NCI-H748 (cell line): ENCODE measurements around the gene FLNA.
A peak's percentile ranks its signal among the peaks of the same experiment; 100 is the strongest.
"Not testable (repeated sequence)": the region's sequence is repeated elsewhere in the genome, so short reads cannot be mapped to it uniquely, and the experiment has no call there.

Experiments
- DNase-seq: peaks from one replicate; lab custom pipeline; 2025; ENCODE audit not compliant: unreplicated experiment; lab: John Stamatoyannopoulos, UW

FLNA gene, protein sequence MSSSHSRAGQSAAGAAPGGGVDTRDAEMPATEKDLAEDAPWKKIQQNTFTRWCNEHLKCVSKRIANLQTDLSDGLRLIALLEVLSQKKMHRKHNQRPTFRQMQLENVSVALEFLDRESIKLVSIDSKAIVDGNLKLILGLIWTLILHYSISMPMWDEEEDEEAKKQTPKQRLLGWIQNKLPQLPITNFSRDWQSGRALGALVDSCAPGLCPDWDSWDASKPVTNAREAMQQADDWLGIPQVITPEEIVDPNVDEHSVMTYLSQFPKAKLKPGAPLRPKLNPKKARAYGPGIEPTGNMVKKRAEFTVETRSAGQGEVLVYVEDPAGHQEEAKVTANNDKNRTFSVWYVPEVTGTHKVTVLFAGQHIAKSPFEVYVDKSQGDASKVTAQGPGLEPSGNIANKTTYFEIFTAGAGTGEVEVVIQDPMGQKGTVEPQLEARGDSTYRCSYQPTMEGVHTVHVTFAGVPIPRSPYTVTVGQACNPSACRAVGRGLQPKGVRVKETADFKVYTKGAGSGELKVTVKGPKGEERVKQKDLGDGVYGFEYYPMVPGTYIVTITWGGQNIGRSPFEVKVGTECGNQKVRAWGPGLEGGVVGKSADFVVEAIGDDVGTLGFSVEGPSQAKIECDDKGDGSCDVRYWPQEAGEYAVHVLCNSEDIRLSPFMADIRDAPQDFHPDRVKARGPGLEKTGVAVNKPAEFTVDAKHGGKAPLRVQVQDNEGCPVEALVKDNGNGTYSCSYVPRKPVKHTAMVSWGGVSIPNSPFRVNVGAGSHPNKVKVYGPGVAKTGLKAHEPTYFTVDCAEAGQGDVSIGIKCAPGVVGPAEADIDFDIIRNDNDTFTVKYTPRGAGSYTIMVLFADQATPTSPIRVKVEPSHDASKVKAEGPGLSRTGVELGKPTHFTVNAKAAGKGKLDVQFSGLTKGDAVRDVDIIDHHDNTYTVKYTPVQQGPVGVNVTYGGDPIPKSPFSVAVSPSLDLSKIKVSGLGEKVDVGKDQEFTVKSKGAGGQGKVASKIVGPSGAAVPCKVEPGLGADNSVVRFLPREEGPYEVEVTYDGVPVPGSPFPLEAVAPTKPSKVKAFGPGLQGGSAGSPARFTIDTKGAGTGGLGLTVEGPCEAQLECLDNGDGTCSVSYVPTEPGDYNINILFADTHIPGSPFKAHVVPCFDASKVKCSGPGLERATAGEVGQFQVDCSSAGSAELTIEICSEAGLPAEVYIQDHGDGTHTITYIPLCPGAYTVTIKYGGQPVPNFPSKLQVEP (N-terminal part only)

DNA sequence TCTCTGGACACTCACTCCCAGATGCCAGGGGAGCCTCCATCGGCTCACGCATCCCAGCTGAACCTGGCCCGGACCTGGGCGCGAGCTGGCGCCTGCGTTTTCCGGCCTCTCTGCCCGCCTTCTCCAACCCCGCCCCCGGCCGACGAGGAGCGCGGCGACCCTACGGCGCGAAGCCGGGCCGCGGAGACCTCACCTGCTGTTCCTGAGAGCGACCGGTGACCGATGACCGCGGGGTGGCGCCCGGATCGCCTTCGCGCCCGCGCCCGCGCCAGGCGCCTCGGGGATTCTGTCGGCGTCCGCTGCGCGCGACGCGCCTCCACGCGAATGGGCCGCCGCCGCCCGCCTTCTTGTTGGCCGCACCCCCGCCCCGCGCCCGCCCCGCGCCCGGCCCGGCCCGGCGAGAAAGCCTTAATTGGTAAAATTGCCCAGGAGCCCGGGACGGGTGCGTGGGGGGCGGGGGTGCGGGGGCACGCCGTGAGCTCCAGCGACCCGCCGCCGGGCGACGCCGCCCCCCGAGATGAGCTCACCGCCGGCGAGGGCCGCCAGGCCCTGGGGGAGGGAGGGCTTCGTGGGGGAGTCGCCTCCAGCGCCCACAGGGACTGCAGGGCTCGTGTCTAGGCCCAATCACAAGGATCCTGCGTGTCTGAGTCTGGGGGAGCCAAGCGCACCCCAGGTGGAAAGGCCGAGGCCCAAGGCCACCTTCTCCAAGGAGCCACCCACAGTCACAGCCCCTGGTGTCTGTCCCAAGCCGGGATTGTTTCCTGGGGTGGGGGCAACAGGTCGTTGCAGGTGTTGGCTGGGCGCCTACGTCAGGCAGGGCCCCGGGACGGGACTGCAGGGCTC, at the start of gene FLNA:
TSS of gene FLNA (minus strand) at position 322 of the 843 bp plus-strand sequence. CDS start 3,389 bp downstream, outside the sequence.
- peak; percentile 54 for DNase-seq

DNA sequence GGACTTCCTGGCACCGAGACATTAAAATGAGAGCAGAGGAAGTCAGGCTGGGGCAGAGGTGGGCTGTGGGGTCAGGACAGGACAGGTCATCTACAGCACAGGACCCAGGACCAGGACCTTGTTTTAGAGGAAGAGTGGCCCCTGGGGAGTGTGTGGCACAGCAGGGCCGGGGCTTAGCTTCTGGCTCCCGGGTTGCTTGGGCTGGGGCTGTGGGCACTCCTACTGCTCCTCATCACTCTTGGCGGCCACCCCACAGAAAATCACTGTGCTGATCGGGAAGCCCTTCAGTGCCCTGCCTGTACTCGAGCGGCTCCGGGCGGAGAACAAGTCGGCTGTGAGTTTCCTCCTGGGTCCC, 45.9 kb upstream of the FLNA start:
- no peak for DNase-seq

DNA sequence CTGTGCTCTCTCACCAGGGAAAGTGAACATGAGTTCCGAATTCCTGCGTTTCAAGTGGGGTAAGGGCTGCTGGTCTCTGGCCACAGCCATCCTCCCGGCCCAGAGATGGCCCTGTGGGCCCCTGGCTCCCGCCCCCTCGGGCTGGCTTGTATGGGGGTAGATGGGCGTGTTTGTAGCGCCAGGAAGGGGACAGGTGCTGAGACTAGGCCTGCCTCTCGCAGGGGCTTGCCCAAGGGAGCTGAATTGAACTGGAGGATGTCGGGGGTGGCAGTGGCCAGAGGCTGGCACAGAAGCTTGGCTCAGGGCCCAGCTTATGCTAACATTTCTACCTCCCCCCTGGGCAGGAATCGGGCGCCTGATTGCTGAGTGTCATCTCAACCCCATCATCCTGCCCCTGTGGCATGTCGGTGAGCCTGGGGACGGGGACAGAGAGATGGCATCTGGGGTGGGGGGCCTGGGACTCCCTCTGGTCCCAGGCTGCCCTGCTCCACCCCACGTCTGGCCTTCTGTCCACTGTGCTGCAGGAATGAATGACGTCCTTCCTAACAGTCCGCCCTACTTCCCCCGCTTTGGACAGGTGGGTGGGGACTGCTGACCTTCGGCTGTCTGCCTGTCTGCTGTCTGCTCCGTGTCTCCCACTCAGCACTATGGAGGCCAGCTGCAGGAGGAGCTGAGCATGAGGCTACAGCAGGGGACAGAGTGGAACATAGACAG, 45.4 kb upstream of the FLNA start:
- DNase-seq, result no peak

DNA sequence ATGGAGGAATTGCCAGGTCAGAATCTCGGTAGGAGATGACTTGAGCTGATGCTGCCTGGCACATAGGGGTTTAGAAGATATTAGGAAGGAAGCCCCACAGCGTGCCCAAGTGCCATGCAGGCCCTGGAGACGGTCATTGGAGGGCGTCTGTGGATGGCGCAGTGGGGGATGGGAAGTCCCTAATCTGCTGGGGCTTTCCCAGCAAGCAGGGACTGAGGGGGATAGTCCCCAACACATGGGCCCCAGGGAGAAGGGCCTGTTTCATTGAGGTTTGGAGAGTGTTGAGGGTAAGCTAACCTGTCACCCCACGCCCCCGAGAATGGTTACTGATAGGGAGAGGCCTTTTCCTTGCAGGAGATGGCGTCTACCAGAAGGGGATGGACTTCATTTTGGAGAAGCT, 44.8 kb upstream of the FLNA start:
- no peak for DNase-seq

DNA sequence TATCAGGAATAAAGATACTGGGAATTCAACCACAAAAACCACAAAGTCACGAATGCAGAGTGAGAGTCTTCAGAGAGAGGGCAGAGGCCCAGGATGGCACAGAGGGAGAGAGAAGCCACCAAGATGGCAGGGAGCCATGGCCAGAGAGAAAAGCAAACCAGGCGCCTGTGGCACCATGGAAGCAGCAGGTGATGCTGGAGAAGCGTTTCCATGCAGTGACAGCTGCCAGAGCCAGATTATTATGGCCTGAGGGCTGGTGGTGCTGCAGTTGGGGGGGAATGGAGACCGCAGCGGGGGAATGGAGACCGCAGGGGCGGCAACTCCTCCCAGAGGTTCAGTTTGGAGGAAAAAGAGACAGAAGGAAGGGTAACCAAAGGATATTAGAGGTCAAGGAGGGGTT, 42.7 kb upstream of the FLNA start:
- DNase-seq, result peak; percentile 10

DNA sequence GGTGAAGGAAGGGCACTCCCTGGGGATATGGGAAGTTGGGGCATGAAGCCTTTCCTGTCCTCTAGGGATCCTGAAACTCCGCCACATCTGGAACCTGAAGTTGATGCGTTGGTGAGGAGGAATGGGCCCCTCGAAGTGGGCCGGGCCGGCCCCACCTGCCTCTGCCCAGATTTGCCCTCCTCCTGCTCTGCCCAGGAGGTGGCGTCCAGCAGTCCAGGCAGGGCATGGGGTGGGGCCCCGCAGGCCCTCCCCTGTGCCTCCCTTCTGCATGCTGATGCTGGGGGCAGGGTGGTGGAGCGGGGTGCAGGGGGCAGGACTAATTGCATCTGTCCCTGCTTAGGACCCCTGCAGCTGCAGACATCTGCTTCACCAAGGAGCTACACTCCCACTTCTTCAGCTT, 38.7 kb upstream of the FLNA start:
- no peak for DNase-seq

DNA sequence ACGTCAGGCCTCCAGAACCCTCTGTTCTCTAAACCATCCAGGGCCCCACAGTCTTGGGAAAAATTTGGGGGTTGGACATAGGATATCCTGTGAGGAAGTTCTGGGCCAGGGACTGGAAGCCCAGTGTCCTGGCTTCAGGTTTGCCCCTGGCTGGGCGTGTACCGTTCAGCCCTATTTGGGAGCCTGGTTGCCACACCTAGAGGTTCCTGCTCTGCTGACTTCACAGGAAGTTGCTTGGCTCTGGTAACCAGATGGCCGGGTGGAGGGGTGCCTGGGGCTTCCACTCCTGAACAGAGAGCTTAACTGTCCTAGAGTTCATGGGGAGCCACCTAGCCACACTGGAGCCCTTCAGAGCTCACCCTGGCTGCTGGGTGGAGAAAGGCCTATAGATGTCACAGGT, 38.0 kb upstream of the FLNA start:
- DNase-seq, result no peak

DNA sequence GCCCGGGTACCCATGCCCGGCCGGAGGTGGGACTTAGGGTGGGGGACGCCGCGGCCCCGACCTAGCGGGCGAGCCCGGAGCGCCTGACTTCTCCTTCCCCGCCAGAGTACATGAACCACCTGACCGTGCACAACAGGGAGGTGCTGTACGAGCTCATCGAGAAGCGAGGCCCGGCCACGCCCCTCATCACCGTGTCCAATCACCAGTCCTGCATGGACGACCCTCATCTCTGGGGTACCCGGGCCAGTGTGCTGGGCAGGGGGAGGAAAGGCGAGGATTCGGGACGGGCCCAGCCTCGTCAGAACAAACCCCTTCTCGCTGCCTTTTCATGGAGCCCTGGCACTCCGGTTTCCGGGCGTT, 37.5 kb upstream of the FLNA start:
- peak; percentile 84 for DNase-seq

DNA sequence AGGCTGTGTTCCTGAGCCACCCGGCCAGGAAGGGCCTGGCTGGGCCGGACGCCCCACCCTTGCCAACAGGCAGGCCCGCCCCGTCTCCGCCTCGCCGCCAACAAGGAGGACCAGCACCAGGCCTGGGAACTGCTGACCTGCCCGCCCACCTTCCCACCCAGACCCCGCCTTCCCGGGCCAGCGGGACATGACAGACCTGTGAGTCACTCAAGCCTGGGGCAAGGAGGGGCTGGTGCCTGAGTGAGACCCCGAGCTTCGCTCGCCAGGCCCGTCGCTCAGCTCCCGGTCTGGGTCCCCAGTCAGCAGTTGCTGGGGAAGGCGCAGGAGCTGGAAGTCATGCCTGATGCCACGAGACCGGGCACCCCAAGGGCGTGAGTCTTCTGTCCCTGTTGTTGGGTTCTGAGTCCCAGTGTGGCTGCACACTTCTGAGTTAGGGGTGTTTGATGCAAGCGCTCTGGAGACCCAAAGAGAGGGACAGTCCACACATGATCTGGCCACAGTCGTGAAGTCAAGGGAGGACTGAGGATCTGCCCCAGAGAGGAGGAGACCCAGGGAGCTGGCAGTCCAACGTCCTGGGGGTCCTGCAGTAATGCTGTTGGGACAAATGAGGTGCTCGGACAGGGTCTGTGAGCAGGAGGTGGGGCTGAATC, 34.9 kb upstream of the FLNA start, which contains the start of gene DNASE1L1:
TSS of gene DNASE1L1 (minus strand) at position 33 of the 650 bp plus-strand sequence. CDS start 3,686 bp downstream, outside the sequence.
- no peak for DNase-seq

DNA sequence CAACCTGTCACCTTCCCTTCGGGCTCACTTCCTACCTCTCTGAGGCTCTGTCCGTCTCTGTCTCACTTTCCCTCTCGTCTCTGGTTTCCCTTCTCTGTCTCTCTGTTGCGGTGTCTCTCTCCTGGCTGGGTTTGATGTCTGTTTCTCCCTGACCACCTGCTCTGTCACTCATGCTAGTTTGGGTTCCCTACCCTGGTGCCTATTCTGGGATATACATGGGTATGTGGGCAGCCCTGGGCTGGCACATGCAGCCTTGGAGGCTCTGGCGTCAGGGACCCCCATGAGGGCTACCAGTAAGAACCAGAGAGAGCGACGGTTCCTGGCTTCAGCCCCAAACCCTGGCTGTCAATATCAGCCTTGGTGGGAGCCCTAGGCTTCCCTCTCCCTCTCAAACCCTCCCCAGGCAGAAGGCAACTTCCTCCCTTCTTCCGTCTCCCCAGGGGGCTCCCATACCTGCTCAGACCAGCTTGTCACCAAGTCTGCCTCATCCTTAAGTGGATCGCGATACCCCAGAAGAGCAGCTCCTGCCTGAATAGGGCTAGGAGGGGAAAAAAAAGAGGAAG, 34.3 kb upstream of the FLNA start:
- DNase-seq, result no peak

DNA sequence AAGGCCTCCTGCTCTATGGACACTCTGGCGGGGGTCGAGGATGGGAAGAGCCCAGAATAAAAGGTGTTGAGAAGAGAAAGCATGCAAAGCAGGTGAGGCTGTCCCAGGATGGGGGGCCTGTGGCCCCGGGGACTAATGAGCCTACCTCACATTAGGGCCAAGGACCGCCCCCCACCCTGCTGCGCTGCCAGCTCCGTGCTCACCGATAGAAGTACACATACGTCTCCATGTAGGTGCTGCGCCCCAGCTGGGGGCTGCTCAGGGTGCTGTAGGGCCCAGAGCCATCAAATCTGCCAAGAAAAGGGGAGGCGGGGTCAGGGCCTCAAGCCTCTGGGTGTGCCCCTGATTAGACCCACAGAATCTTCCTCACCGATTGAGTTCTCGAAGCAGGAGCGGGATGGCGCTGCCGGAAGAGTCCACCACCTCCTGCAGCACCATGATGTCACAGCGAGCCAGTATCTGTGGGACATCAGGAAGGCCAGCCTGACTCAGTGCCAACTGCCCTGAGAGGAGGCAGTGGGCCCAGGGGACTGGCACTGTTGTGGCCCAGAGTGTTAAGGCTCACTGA, 30.3 kb upstream of the FLNA start:
- no peak for DNase-seq

DNA sequence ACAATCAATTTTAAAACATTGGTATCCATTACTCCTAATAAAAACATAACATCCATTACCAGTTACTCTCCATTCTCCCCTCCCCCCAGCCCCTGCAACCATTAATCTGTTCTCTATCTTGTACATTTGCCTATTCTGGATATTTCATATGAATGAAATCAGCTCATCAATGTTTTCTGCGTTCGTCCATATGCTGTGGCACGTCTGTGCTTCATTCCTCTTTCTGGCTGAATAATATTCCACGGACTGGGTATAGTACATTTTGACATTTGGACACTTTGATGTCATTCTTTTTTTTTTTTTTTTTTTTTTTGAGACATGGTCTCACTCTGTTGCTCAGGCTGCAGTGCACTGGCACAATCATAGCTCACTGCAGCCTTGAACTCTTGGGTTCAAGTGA, 29.4 kb upstream of the FLNA start:
- DNase-seq, result no peak

DNA sequence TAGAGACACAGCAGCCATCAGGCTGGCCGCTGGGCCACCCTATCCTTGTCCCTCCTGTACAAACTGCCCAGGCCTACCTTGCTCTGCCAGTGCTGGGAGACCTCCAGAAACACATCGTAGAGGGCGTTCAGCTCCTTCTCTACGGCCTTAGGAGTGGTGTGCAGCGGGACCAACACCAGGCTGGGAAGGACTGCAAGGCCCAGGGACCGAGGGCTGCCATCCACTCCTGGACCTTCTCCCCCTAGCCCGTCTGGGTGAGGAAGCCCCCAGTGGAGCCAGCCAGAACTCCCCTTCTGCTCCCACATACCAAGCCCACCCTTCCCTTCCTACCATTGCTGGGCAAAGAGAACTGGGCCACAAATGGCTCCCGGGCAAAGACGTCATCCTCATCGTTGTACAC, 28.8 kb upstream of the FLNA start:
- no peak for DNase-seq

DNA sequence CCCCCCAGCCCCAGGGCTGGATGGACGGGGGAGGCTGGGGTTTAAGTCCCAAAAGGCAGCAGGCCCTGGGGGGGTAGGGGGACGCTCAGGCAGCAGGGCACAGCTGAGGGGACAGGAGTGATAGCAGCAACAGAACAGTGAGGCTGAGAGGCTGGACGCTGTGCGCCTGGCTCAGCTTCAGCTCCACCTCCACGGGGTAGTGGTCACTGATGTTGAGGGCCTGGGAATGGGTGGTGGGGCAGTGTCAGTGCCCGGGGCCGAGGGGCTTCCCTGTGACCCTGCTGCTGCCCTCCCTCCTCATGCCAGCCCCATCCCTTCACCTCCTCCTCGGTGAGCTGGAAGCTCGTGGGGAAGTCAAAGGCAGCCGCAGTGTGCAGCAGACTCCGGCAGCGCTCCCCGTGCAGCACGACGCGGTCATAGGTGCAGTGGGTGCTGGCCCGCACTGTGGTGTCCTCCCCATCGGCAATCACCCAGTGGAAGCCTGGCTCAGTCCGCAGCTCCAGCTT, 28.2 kb upstream of the FLNA start:
- DNase-seq, result no peak

DNA sequence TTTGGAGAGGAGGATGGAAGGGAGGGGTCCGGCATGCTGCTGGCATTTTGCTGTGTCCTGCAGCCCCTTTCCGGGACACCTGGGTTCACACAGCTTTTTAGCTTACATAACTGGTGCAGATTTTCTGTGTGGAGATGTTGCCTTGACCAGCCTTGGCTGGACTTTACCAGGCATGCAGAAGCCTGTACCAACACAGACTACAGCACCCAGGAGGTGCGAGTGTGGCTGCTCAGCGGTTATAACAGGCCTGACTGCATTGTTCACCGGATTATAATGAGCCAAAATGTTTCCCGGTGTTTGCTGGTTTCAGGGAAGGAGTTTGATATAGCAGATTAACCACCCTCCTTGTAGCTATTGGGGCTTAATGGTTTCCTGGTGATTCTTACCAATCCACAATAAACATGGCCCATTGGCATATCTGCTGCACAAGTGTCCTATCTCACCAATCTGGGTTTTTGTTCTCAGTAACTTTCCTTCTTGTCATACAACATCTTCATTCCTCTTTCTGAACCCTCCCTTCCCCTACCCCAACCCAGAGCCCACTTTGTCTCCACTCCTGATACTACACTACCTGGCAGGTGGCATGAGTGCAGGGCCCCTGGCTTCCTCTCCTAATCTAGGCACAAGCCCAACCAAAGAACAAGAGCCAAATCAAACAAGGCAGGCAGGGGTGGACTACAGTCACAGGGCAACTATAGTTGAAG, 27.6 kb upstream of the FLNA start:
- DNase-seq, result no peak

DNA sequence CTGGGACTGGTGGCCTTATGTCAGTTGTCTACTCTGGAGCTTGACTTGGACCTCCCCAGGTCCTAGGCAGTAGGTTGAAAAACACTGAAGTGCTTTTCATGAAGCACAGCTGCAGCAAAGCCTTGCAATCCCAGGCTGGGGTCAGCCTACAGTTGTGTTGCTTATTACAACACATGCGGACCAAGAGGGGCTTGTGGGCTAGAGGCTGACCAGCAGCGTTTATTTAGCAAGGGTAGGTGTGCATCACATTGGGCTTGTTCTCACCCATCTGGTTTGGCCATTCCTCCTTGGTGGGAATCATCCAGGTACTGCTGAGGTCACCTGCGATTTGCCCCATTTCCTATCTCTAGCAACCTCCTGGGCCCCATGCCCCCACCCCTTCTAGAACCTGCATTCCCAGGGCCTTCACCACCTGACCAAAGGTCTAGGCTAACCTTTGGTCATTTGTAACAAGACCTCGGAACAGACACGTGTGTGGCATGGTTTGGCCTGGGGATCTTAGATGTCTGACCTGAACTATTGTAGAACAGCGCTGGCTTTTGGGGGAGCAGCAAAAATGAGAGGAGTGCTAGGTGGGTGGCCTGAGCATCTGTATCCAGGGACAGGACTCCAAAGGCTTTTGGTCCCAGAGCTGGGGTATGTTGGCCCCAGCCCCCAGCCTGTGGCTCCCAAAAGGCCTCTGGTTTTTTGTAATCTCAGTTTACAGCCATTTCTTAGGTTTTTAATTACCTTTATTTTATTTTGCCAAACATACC, 26.8 kb upstream of the FLNA start:
- peak; percentile 23 for DNase-seq

DNA sequence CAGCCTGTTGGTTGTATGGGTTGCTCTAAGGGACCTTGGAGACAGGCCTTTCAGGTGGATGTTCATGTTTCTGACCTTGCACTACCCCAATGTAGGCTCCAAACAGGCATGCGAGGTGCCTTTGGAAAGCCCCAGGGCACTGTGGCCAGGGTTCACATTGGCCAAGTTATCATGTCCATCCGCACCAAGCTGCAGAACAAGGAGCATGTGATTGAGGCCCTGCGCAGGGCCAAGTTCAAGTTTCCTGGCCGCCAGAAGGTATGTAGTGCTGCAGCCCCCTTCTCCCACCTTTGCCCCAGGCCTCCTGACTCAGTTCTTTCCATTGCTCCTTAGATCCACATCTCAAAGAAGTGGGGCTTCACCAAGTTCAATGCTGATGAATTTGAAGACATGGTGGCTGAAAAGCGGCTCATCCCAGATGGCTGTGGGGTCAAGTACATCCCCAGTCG, 26.0 kb upstream of the FLNA start:
- not testable (repeated sequence) for DNase-seq
